CD4-positive, CD25-positive, alpha-beta regulatory T cell (primary cell): ENCODE results near the gene STK4. TPM values are rescaled to one million over a fixed set of nuclear protein-coding genes. Genes with fewer than 3 reads are reported as not detected.

ENCODE experiments used
- ATAC-seq, 2 donors: fragments of 150-1000 bp; cut with Tn5 transposase; one replicate each; pipeline ENCODE4 v1.10.0; 2021; ENCODE audit warnings: low read depth in 2 of 2, moderate number of reproducible peaks in 2 of 2, moderate library complexity in 1 of 2
- DNase-seq, 3 donors: peaks; one replicate each; pipeline versions ENCODE4 v3.0.0 to v3.0.0-alpha.2; 2012 to 2022; ENCODE audit warnings: mixed read lengths in 1 of 3
- H3K27ac ChIP-seq: one replicate; pipeline ENCODE4 v1.7.0; 2013; ENCODE audit warnings: mild to moderate bottlenecking, low read length; ENCODE audit not compliant: insufficient read depth, poor library complexity, severe bottlenecking
- H3K27me3 ChIP-seq: one replicate; pipeline ENCODE4 v1.7.0; 2013; ENCODE audit warnings: low read length; ENCODE audit not compliant: control insufficient read depth, insufficient read depth
- H3K36me3 ChIP-seq: one replicate; pipeline ENCODE4 v1.7.0; 2013; ENCODE audit warnings: mild to moderate bottlenecking, low read length, moderate library complexity; ENCODE audit not compliant: control insufficient read depth, insufficient read depth
- H3K4me1 ChIP-seq: 2 replicates; pipeline ENCODE4 v1.7.0; 2013; ENCODE audit warnings: mild to moderate bottlenecking, low read length; ENCODE audit not compliant: insufficient read depth, control insufficient read depth, poor library complexity, severe bottlenecking
- H3K4me3 ChIP-seq: one replicate; pipeline ENCODE4 v1.7.0; 2013; ENCODE audit warnings: low read depth, mild to moderate bottlenecking, low read length, moderate library complexity
- H3K9me3 ChIP-seq, 2 experiments: 1 replicate in 1 of 2; 2 replicates in 1 of 2; pipeline ENCODE4 v1.7.0; 2013; ENCODE audit warnings: low read length in 2 of 2, mild to moderate bottlenecking in 1 of 2, moderate library complexity in 1 of 2; ENCODE audit not compliant: control insufficient read depth in 2 of 2
- H3K27ac Mint-ChIP-seq, 3 donors: one replicate each; pipeline ENCODE4 v1.8.0; 2020 to 2022; ENCODE audit warnings: mild to moderate bottlenecking in 3 of 3, mixed read lengths in 3 of 3, moderate library complexity in 2 of 3
- H3K27me3 Mint-ChIP-seq: one replicate; pipeline ENCODE4 v1.8.0; 2022; ENCODE audit warnings: mild to moderate bottlenecking, mixed read lengths
- H3K36me3 Mint-ChIP-seq: one replicate; pipeline ENCODE4 v1.8.0; 2020; ENCODE audit warnings: mixed read lengths
- H3K4me1 Mint-ChIP-seq, 4 donors: one replicate each; pipeline ENCODE4 v1.8.0; 2020 to 2022; ENCODE audit warnings: mixed read lengths in 4 of 4, mild to moderate bottlenecking in 1 of 4
- H3K4me3 Mint-ChIP-seq, 4 donors: one replicate each; pipeline ENCODE4 v1.8.0; 2020 to 2022; ENCODE audit warnings: mild to moderate bottlenecking in 4 of 4, mixed read lengths in 4 of 4, moderate library complexity in 3 of 4
- H3K9me3 Mint-ChIP-seq, 7 donors: one replicate each; pipeline ENCODE4 v1.8.0; 2020 to 2022; ENCODE audit warnings: mixed read lengths in 7 of 7, mild to moderate bottlenecking in 3 of 7, moderate library complexity in 2 of 7
- polyA plus RNA-seq, 4 donors: library from polyadenylated mRNA; unstranded; fragments of 300-500 nt; fragmentation: Illumina TruSeq; gene quantifications; one replicate each; pipeline ENCODE4 v1.2.3, GENCODE V29; 2021
- total RNA-seq: library from RNA; stranded (reverse); gene quantifications from one replicate; pipeline ENCODE4 v1.2.3, GENCODE V29; 2022

Gene STK4
- total and polyA plus RNA-seq, 5 donors from 2014 or later: 211 to 375 (median 227) TPM

DNA sequence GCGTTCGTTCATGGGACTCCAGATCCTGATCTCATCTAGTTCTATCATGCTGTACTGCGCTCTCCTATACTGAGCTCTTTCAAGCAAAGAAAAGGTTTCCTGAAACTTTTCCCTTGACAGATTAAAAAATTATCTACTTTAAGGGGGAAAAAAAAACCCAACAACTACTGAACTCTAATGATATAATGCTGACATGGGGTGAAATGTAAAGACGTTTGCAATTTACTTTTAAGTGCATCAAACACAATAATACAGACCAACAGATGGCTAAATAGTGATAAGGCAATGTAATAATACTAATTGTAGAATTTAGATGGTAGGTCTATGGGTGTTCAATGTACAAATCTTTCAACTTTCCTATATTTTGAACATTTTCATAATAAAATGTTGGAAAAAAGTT lies 22.5 kb upstream of the STK4 start:
- Histone ChIP-seq H3K4me1 (no peaks in the 10 kb centered on the region), H3K36me3 (peaks cover 77% of the 10 kb centered on the region), H3K27ac (no peak overlapping the region), H3K27me3 (no peaks in the 10 kb centered on the region), H3K4me3 (no peak overlapping the region), H3K9me3 (no peaks in the 10 kb centered on the region)
- no peak overlapping the region for H3K4me3 Mint-ChIP-seq
- no peak for ATAC-seq
- DNase-seq: no peak
- H3K27ac Mint-ChIP-seq: peak overlapping the region in 1 of 3 donors; percentile 62
- peaks cover 0 to 16% (median 7%) of the 10 kb centered on the region in 4 donors for H3K4me1 Mint-ChIP-seq
- H3K36me3 Mint-ChIP-seq: peaks cover 50% of the 10 kb centered on the region
- H3K27me3 Mint-ChIP-seq: no peaks in the 10 kb centered on the region
- H3K9me3 Mint-ChIP-seq: no peaks in the 10 kb centered on the region

DNA sequence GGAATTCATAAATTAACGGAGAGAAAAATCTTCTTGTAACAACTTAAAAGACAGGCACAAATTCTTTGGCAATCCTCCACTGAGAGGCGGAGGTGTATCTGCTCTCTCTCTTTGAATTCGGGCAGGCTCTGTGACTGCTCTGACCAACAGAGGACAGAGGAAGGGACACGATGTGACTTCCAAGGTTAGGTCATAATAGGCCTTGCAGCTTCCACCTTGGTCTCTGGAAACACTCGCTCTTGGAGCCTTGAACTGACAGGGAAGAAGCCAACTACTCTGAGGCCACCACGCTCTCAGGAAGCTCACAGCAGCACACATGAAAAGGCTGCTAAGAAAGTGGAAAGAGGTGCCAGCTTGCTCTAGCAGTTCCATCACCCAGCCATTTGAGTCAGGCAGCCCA lies 21.1 kb upstream of the STK4 start:
- Histone ChIP-seq H3K4me3 (no peak overlapping the region), H3K27ac (no peak overlapping the region), H3K27me3 (no peaks in the 10 kb centered on the region), H3K4me1 (no peaks in the 10 kb centered on the region), H3K36me3 (peaks cover 83% of the 10 kb centered on the region), H3K9me3 (no peaks in the 10 kb centered on the region)
- Mint-ChIP-seq H3K9me3 (no peaks in the 10 kb centered on the region), H3K36me3 (peaks cover 54% of the 10 kb centered on the region), H3K27ac (peak overlapping the region in 2 of 3 donors; percentile 4 to 78), H3K4me1 (peaks cover 0 to 20% (median 8%) of the 10 kb centered on the region in 4 donors), H3K4me3 (no peak overlapping the region), H3K27me3 (no peaks in the 10 kb centered on the region)
- DNase-seq: no peak
- no peak for ATAC-seq

DNA sequence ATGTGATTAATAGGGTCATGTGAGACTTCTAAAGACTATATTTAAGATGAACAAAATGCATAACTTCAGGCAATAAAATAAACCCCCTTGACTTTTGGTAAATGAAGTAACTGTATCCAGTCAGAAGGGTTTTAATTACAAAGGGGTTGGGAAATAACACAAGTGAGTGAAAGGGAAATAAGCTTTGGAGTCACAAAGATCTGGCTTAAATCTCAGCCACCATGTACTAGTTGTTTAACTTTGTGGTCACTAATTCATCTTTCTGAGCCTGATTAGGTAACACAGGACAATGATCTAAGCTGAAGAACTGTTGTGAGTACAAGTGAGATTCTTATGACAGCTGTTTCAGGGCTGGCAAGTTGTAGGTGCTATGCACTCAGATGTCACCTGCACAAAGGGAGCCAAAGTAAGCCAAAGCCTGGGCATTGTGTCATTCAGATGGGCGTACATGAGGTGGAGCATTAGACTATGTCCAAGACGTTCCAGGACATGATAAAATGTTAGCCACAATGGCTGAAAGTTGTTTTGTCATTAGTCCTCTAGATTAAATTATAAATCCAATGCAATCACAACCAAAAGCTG lies 19.9 kb upstream of the STK4 start:
- Histone ChIP-seq H3K27ac (no peak overlapping the region), H3K4me1 (no peaks in the 10 kb centered on the region), H3K36me3 (peaks cover 84% of the 10 kb centered on the region), H3K4me3 (no peak overlapping the region), H3K9me3 (no peaks in the 10 kb centered on the region), H3K27me3 (no peaks in the 10 kb centered on the region)
- Mint-ChIP-seq H3K36me3 (peaks cover 57% of the 10 kb centered on the region), H3K4me3 (no peak overlapping the region), H3K27ac (peak overlapping the region in 2 of 3 donors; percentile 50 to 67), H3K4me1 (peaks cover 0 to 18% (median 8%) of the 10 kb centered on the region in 4 donors), H3K27me3 (no peaks in the 10 kb centered on the region), H3K9me3 (no peaks in the 10 kb centered on the region)
- DNase-seq (no peak), ATAC-seq (no peak)

DNA sequence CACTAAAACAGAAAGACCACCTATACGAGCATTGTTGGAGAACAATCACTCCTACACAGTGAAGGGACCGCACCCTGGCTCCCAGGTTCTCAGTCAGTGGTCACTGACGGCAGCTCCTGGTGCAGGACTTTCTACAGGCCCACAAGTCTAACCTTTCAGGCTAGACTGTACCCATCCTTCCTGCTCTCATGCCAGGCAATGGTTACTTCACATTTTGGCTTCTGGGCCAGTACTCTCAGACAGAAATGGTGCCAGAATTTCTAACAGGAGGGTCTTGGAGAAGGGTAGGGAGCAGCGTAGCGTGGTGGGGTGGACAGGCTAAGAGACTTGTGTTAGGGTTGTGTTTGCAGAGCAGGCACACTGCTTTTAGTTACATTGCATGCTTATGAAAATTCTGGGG lies 18.2 kb upstream of the STK4 start:
- Mint-ChIP-seq H3K27me3 (no peaks in the 10 kb centered on the region), H3K27ac (no peak overlapping the region), H3K9me3 (no peaks in the 10 kb centered on the region)

DNA sequence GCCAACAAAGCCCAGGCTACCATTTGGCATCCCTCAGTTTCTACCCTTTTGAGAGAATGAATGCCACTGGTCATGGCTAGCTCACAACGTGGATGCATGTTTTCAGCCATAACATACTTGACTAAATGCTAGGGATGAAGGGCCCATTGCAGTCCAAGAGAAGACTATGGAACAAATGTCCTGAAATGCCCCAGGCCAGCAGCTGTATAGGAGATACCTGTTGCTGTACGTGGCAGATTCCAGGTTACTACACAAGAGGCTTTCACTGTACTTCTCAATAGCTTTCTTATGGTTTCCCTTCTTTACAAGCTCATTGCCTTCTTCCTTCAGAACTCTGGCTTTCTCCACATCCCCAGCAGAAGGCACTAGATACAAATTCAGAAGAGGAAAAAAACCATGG lies 17.8 kb upstream of the STK4 start:
- Mint-ChIP-seq H3K36me3 (peaks cover 65% of the 10 kb centered on the region), H3K9me3 (no peaks in the 10 kb centered on the region), H3K4me3 (no peak overlapping the region), H3K4me1 (peaks cover 10 to 28% (median 15%) of the 10 kb centered on the region in 4 donors), H3K27ac (peak overlapping the region in 1 of 3 donors; percentile 28), H3K27me3 (no peaks in the 10 kb centered on the region)
- no peak for DNase-seq
- H3K4me3 ChIP-seq: no peak overlapping the region
- H3K9me3 ChIP-seq: no peaks in the 10 kb centered on the region
- no peak for ATAC-seq
- H3K27me3 ChIP-seq: no peaks in the 10 kb centered on the region
- H3K36me3 ChIP-seq: peaks cover 82% of the 10 kb centered on the region
- H3K4me1 ChIP-seq: no peaks in the 10 kb centered on the region
- no peak overlapping the region for H3K27ac ChIP-seq

More for the DNA sequence above, 18.2 kb upstream of the STK4 start:
- DNase-seq (no peak), ATAC-seq (no peak)
- peaks cover 82% of the 10 kb centered on the region for H3K36me3 ChIP-seq
- H3K27ac ChIP-seq: no peak overlapping the region
- Mint-ChIP-seq H3K36me3 (peaks cover 61% of the 10 kb centered on the region), H3K4me3 (no peak overlapping the region), H3K4me1 (peaks cover 8 to 26% (median 12%) of the 10 kb centered on the region in 4 donors)
- H3K9me3 ChIP-seq: no peaks in the 10 kb centered on the region
- H3K27me3 ChIP-seq: no peaks in the 10 kb centered on the region
- H3K4me3 ChIP-seq: no peak overlapping the region
- no peaks in the 10 kb centered on the region for H3K4me1 ChIP-seq

DNA sequence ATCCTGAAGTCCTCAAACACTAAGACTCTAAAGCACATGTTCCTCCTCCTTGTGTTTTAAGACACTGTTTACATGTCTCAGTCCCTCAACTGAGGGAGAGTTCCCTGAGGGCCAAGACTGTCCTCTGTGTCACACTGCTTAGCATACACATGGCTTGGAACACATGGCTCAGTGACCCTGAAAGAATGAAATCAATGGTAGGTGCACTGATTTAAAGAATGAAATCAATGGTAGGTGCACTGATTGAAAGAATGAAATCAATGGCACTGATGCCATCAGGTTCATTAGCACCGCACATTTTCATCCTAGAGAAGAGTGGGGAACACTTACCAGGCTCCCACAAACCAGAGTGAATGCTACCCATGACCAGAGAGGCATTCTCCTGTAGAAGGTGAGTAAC lies 15.9 kb upstream of the STK4 start:
- Histone ChIP-seq H3K27me3 (no peaks in the 10 kb centered on the region), H3K36me3 (peaks cover 88% of the 10 kb centered on the region), H3K4me3 (no peak overlapping the region), H3K9me3 (no peaks in the 10 kb centered on the region), H3K4me1 (no peaks in the 10 kb centered on the region), H3K27ac (no peak overlapping the region)
- Mint-ChIP-seq H3K9me3 (no peaks in the 10 kb centered on the region), H3K4me3 (no peak overlapping the region), H3K4me1 (peaks cover 9 to 29% (median 19%) of the 10 kb centered on the region in 4 donors), H3K36me3 (peaks cover 69% of the 10 kb centered on the region), H3K27me3 (no peaks in the 10 kb centered on the region), H3K27ac (peak overlapping the region in 2 of 3 donors; percentile 10 to 22)
- ATAC-seq: no peak
- no peak for DNase-seq

DNA sequence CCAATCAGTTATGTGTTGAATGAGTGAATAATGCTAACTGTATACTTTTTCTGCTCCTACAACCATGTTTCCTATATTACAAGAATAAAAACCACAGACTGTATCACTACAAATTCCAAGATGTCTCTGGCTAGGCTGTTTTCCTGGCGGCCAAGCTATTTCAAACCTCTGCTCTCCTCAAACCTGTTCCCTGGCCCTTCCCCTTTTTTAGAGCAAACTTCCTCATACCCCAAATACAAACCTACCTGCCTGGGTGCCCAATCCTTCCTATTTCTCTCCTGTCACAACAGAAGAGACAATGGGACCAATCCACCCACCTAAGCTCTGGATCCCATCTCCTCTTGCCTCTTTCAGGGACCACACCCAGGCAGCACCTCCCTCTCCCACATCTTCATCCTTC lies 13.6 kb upstream of the STK4 start:
- H3K27ac ChIP-seq: no peak overlapping the region
- peaks cover 70% of the 10 kb centered on the region for H3K36me3 Mint-ChIP-seq
- H3K27me3 Mint-ChIP-seq: no peaks in the 10 kb centered on the region

DNA sequence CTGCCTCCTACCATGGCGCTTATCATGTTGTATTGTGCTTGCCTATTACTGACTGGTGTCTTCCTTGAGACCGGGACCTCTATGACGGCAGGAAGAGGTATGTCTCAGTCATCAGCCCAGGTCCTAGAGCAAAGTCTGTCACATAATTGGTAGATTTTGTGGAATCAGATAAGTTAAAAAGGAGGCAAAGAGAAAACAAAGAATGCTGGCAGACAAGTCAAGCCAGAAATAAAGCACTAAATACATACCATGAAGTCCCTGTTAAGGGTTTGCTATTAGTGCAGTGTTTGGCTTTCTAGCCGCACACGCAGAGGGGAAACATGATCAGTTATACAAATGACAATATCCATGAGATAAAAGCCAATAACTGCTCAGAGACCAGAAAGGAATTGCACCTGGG lies 12.1 kb upstream of the STK4 start:
- H3K9me3 ChIP-seq: no peaks in the 10 kb centered on the region
- DNase-seq (no peak), ATAC-seq (no peak)
- H3K27ac Mint-ChIP-seq: peak overlapping the region; percentile 27 to 83 (median 59)
- no peak overlapping the region for H3K27ac ChIP-seq
- H3K36me3 ChIP-seq: peaks cover 74% of the 10 kb centered on the region
- H3K4me1 ChIP-seq: peaks cover 16% of the 10 kb centered on the region
- no peaks in the 10 kb centered on the region for H3K9me3 Mint-ChIP-seq
- no peak overlapping the region for H3K4me3 ChIP-seq
- H3K4me1 Mint-ChIP-seq: peaks cover 10 to 56% (median 36%) of the 10 kb centered on the region in 4 donors
- H3K27me3 Mint-ChIP-seq: no peaks in the 10 kb centered on the region
- H3K27me3 ChIP-seq: no peaks in the 10 kb centered on the region
- peaks cover 70% of the 10 kb centered on the region for H3K36me3 Mint-ChIP-seq
- H3K4me3 Mint-ChIP-seq: no peak overlapping the region

More for the DNA sequence above, 13.6 kb upstream of the STK4 start:
- no peaks in the 10 kb centered on the region for H3K9me3 Mint-ChIP-seq
- H3K27me3 ChIP-seq: no peaks in the 10 kb centered on the region
- H3K36me3 ChIP-seq: peaks cover 85% of the 10 kb centered on the region
- ATAC-seq (no peak), DNase-seq (no peak)
- H3K4me3 ChIP-seq: no peak overlapping the region
- peaks cover 3% of the 10 kb centered on the region for H3K4me1 ChIP-seq
- peak overlapping the region; percentile 52 to 83 (median 74) for H3K27ac Mint-ChIP-seq
- H3K4me1 Mint-ChIP-seq: peaks cover 5 to 41% (median 23%) of the 10 kb centered on the region in 4 donors
- H3K4me3 Mint-ChIP-seq: no peak overlapping the region
- no peaks in the 10 kb centered on the region for H3K9me3 ChIP-seq
